OCI-LY7 (cell line): ENCODE results near the gene PKNOX1. TPM values are rescaled to one million over a fixed set of nuclear protein-coding genes. Genes with fewer than 3 reads are reported as not detected.

Experiments used
- BruUV-seq: library from RNA; stranded (reverse); fragments of 400-500 nt; replicated peaks from 2 replicates; lab custom pipeline; 2021; lab: Mats Ljungman, UMichigan
- CTCF ChIA-PET: fragments of 300-600 bp; sonication (Branson Sonifier 250); formaldehyde crosslinking; loops from one replicate; lab custom pipeline; 2022; ENCODE audit warnings: antibody characterized with exemption; ENCODE audit not compliant: unreplicated experiment; lab: Charles Lee
- POLR2A ChIA-PET: fragments of 300-600 bp; sonication (Branson Sonifier 250); formaldehyde crosslinking; loops from one replicate; lab custom pipeline; 2022; ENCODE audit warnings: antibody characterized with exemption; lab: Charles Lee
- DNase-seq: peaks from one replicate; pipeline ENCODE4 v3.0.0-alpha.2; 2015; ENCODE audit warnings: low spot score
- H2AFZ ChIP-seq: fragments of 200-600 bp; sonication (generic), shearing (Covaris generic); 2 replicates; pipeline ENCODE4 v1.6.1; 2014; ENCODE audit warnings: mild to moderate bottlenecking, antibody characterized with exemption, low read length, moderate library complexity
- H3K27ac ChIP-seq: fragments of 200-600 bp; sonication (generic); 2 replicates; pipeline ENCODE4 v1.5.1; 2014; ENCODE audit warnings: mixed run types, low read depth, mild to moderate bottlenecking, moderate library complexity, low read length, inconsistent platforms; ENCODE audit not compliant: poor library complexity, severe bottlenecking
- H3K36me3 ChIP-seq: fragments of 200-600 bp; sonication (generic); 2 replicates; pipeline ENCODE4 v1.6.1; 2014; ENCODE audit warnings: mild to moderate bottlenecking, antibody characterized with exemption, low read length, moderate library complexity, mixed read lengths; ENCODE audit not compliant: insufficient read depth
- H3K4me1 ChIP-seq: fragments of 200-600 bp; sonication (generic); 2 replicates; pipeline ENCODE4 v1.5.1; 2014; ENCODE audit warnings: mild to moderate bottlenecking, low read length; ENCODE audit not compliant: insufficient read depth, poor library complexity, severe bottlenecking
- H3K4me2 ChIP-seq: fragments of 200-600 bp; sonication (generic); 2 replicates; pipeline ENCODE4 v1.6.1; 2014; ENCODE audit warnings: mild to moderate bottlenecking, low read length
- H3K4me3 ChIP-seq: fragments of 200-600 bp; sonication (generic); 2 replicates; pipeline ENCODE4 v1.5.1; 2014; ENCODE audit warnings: mild to moderate bottlenecking, low read depth, low read length; ENCODE audit not compliant: poor library complexity, severe bottlenecking
- H3K79me2 ChIP-seq: fragments of 200-600 bp; sonication (generic); 2 replicates; pipeline ENCODE4 v1.6.1; 2016; ENCODE audit warnings: low read depth, mild to moderate bottlenecking, low read length, moderate library complexity, mixed read lengths; ENCODE audit not compliant: insufficient read depth
- H3K9me2 ChIP-seq: fragments of 200-600 bp; sonication (generic); 2 replicates; pipeline ENCODE4 v1.6.1; 2016; ENCODE audit warnings: mild to moderate bottlenecking, low read length, mixed read lengths; ENCODE audit not compliant: insufficient read depth
- H3K9me3 ChIP-seq: fragments of 200-600 bp; sonication (generic); 2 replicates; pipeline ENCODE4 v1.6.1; 2014; ENCODE audit warnings: mild to moderate bottlenecking, mixed run types, low read length, mixed read lengths
- H4K20me1 ChIP-seq: fragments of 200-600 bp; sonication (generic); 2 replicates; pipeline ENCODE4 v1.6.1; 2014; ENCODE audit warnings: mild to moderate bottlenecking, antibody characterized with exemption, low read length, moderate library complexity, mixed read lengths; ENCODE audit not compliant: insufficient read depth
- EZH2phosphoT487 ChIP-seq: fragments of 200-600 bp; sonication (generic); IDR thresholded peaks from 2 replicates; pipeline ENCODE4 v1.6.1; 2018; ENCODE audit warnings: low read depth, borderline replicate concordance, mild to moderate bottlenecking, mixed run types, antibody characterized with exemption, low read length, moderate library complexity, mixed read lengths
- intact Hi-C: fragments of 100-400 bp; cut with micrococcal nuclease; formaldehyde crosslinking; loops from one replicate; pipeline ENCODE4 v1.10.0; 2022; ENCODE audit not compliant: unreplicated experiment
- total RNA-seq, 2 experiments: library from RNA; depleted of rRNA in 1 of 2; stranded (reverse); fragments of >200 nt in 1 of 2; shearing (Covaris generic) in 1 of 2; gene quantifications; 2 replicates each; pipeline ENCODE4 v1.2.3, GENCODE V29; 2014 to 2022
- TF ChIP-seq, protein P1 (sequence below): fragments of 200-600 bp; sonication (generic); conservative IDR thresholded peaks from 2 replicates; pipeline ENCODE4 v1.5.1; 2014; ENCODE audit warnings: mild to moderate bottlenecking, antibody characterized with exemption, low read length, moderate library complexity, mixed read lengths

PKNOX1 gene
- total RNA-seq, 2 experiments from 2014 or later: 23.7 to 32.9 TPM

DNA sequence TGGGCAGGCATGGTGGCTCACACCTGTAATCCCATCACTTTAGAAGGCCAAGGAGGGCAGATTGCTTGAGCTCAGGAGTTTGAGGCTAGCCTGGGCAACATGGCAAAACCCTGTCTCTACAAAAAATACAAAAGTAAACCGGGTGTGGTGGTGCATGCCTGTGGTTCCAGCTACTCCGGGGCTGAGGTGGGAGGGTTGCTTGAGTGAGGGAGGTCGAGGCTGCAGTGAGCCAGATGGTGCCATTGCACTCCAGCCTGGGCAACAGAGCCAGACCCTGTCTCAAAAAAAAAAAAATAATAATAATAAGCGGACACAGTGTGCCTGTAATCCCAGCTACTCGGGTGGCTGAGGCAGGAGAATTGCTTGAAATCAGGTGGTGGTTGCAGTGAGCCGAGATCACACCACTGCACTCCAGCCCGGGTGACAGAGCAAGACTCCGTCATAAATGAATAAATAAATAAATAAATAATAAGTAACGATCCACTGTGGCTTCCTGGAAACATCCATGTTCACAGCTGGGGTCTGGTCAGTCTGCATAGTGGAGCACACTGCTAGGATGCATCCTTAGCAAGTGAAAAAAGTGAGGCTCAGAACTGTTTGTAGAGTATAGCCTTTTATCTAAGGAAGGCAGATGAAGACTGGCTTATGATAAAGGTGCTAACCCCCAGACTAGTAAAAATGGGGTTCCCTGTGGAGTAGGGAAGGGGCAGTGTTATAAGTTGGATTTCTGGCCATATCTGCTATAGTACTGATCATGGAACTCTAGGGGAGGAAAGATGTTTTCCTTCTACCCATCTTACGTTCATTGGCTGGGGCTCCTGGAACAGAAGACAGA is 15.7 kb downstream of the PKNOX1 start:
- ChIA-PET POLR2A (interaction anchor here (0.7 to 1.2 kb wide), 3 partner anchors 9 to 75 kb away, joined by 3 to 5 read pairs (median 4); no protein-coding TSS in a partner anchor), CTCF (no interaction called here)
- Histone ChIP-seq H3K4me3 (peak overlapping the region; percentile 25), H3K4me2 (peak overlapping the region; percentile 46), H3K9me2 (no peaks in the 10 kb centered on the region), H3K4me1 (peaks cover 45% of the 10 kb centered on the region), H3K27ac (peak overlapping the region; percentile 47), H3K36me3 (peaks cover 13% of the 10 kb centered on the region), H3K9me3 (no peaks in the 10 kb centered on the region), H4K20me1 (no peaks in the 10 kb centered on the region), H2AFZ (0 out of 2 replicates have a peak overlapping the region, but pooled peaks have one; percentile 35), H3K79me2 (peaks cover 41% of the 10 kb centered on the region; the same call in 1 of the 2 replicates)
- DNase-seq: peak; percentile 57
- no TSS peak for BruUV-seq
- intact Hi-C loops: no loop called here
- TF ChIP-seq, protein P1, sequence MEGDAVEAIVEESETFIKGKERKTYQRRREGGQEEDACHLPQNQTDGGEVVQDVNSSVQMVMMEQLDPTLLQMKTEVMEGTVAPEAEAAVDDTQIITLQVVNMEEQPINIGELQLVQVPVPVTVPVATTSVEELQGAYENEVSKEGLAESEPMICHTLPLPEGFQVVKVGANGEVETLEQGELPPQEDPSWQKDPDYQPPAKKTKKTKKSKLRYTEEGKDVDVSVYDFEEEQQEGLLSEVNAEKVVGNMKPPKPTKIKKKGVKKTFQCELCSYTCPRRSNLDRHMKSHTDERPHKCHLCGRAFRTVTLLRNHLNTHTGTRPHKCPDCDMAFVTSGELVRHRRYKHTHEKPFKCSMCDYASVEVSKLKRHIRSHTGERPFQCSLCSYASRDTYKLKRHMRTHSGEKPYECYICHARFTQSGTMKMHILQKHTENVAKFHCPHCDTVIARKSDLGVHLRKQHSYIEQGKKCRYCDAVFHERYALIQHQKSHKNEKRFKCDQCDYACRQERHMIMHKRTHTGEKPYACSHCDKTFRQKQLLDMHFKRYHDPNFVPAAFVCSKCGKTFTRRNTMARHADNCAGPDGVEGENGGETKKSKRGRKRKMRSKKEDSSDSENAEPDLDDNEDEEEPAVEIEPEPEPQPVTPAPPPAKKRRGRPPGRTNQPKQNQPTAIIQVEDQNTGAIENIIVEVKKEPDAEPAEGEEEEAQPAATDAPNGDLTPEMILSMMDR: no peak
- TF ChIP-seq EZH2phosphoT487: no peak

DNA sequence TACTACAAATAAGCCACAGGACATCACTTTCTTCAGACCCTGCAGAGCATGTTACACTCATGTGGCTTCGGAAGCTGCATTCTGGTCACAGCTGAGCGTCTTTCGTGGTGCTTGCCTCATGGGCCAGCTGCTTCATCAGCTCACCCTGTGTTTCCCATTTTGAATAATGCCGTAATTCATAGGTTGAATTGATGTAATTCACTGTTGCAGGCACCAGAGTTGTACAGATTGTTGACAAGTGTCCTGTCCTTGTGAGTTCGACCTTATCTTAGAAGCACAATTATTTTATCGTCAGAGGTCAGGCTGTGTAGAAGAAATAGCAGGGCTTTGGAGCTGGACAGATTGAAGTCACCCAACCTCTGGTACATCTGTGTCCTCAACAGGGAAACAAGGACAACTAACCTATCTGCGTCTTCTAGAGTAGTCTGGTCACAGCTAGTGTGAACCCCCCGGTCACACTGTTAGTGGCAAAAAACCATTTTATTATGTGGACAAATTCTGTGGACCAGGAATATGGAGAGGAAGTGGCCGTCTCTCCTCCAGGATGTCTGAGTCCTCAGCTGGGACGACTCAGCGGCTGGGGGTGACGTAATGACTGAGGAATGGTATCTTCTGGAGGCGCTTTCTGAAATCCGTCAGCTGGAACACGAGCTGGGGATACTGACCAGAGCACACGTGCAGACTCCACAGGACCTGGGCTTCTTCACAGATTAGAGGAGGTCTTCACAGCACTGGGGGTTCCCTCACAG is 17.8 kb downstream of the PKNOX1 start:
- intact Hi-C loops: no loop called here
- ChIA-PET CTCF (no interaction called here), POLR2A (interaction anchor here (0.7 to 0.9 kb wide), 2 partner anchors 13 to 53 kb away, joined by 3 read pairs; no protein-coding TSS in a partner anchor)
- H3K4me1 ChIP-seq: peaks cover 35% of the 10 kb centered on the region
- H3K36me3 ChIP-seq: peaks cover 15% of the 10 kb centered on the region
- no peaks in the 10 kb centered on the region for H4K20me1 ChIP-seq
- no peak overlapping the region for H2AFZ ChIP-seq
- TF ChIP-seq EZH2phosphoT487: no peak
- DNase-seq: peak; percentile 45
- H3K79me2 ChIP-seq: peaks cover 30% of the 10 kb centered on the region; the same call in 1 of the 2 replicates
- no TSS peak for BruUV-seq
- peaks cover 1% of the 10 kb centered on the region for H3K9me3 ChIP-seq
- no peak overlapping the region for H3K27ac ChIP-seq
- H3K4me3 ChIP-seq: no peak overlapping the region
- H3K9me2 ChIP-seq: no peaks in the 10 kb centered on the region
- no peak overlapping the region for H3K4me2 ChIP-seq

DNA sequence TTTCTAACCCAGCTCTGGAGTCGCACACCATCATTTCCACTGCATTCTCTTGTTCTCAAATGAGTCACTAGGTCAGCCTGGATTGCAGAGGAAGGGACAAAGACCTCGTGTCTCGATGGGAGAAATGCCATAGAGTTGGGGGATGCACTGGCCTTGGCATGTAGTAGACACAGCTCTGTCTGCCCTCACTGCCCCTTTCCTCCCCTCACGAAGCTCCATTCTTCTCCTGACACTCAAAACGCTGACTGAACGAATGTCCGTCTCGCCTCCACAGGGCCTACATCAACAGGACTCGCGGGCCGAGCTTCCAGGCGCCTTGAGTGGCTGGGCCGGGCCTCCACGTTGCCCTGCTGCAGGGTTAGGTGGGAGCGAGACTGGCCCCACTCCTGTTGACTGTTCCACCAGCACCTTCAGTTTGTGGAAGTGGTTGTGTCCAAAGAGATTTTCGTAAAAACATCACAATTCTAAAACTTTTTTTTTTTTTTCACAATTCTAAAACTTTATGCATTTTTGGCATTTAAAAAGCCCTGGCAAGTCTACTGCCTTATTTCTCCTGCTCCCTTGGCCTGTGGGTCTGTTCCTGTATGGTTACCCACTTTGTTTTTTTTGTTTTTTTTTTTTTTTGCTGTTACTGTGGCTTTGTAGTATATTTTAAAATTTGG is 18.8 kb downstream of the PKNOX1 start:
- peaks cover 30% of the 10 kb centered on the region; the same call in 1 of the 2 replicates for H3K79me2 ChIP-seq
- POLR2A ChIA-PET: no interaction called here
- no peak for DNase-seq
- peaks cover 35% of the 10 kb centered on the region for H3K4me1 ChIP-seq
- no peak overlapping the region for H3K4me2 ChIP-seq
- H3K9me2 ChIP-seq: no peaks in the 10 kb centered on the region
- no TSS peak for BruUV-seq
- H3K4me3 ChIP-seq: no peak overlapping the region
- intact Hi-C loops: no loop called here
- CTCF ChIA-PET: no interaction called here
- TF ChIP-seq, protein P1: no peak
- no peak for TF ChIP-seq EZH2phosphoT487
- no peaks in the 10 kb centered on the region for H4K20me1 ChIP-seq
- H3K36me3 ChIP-seq: peaks cover 25% of the 10 kb centered on the region
- H2AFZ ChIP-seq: no peak overlapping the region
- peaks cover 10% of the 10 kb centered on the region for H3K9me3 ChIP-seq
- H3K27ac ChIP-seq: no peak overlapping the region
